Body of pancreas (tissue), 4 donors: ENCODE data around the gene TSSK2. TPM values are rescaled to one million over a fixed set of nuclear protein-coding genes. Genes with fewer than 3 reads are reported as not detected.

Source experiments
- ATAC-seq: fragments of 150-250 bp; one replicate; pipeline ENCODE4 v1.9.1; 2016
- DNase-seq, 4 donors: peaks; one replicate each; pipeline ENCODE4 v3.0.0-alpha.2; 2019
- H3K27ac ChIP-seq, 4 donors: fragments of 200-600 bp; sonication (generic); 1 replicate in 3 of 4; 2 replicates in 1 of 4; pipeline versions ENCODE4 v1.5.1 to v1.6.1; 2016 to 2019; ENCODE audit warnings: mild to moderate bottlenecking in 1 of 4, mixed read lengths in 1 of 4, moderate library complexity in 1 of 4
- H3K27me3 ChIP-seq, 2 donors: fragments of 200-600 bp; sonication (generic); one replicate each; pipeline ENCODE4 v1.6.0; 2016; ENCODE audit warnings: mild to moderate bottlenecking in 1 of 2
- H3K36me3 ChIP-seq, 2 donors: fragments of 200-600 bp; sonication (generic); replicated peaks in 1 of 2; 2 replicates each; pipeline ENCODE4 v1.5.1; 2016; ENCODE audit warnings: low read depth in 2 of 2; ENCODE audit not compliant: insufficient read depth in 1 of 2
- H3K4me1 ChIP-seq: fragments of 200-600 bp; sonication (generic); one replicate; pipeline ENCODE4 v1.6.0; 2016
- H3K4me3 ChIP-seq, 2 donors: fragments of 200-600 bp; sonication (generic); 1 replicate in 1 of 2; 2 replicates in 1 of 2; pipeline ENCODE4 v1.5.1; 2016 to 2019
- H3K9me3 ChIP-seq, 3 donors: fragments of 200-600 bp; sonication (generic); 1 replicate in 2 of 3; 2 replicates in 1 of 3; pipeline ENCODE4 v1.5.1; 2016
- POLR2A ChIP-seq, 3 donors: fragments of 450-650 bp; IDR thresholded peaks; one replicate each; pipeline ENCODE4 v1.6.1; 2016; ENCODE audit warnings: antibody characterized with exemption in 3 of 3, mild to moderate bottlenecking in 2 of 3
- WGBS, 2 donors: methylation state at CpG; one replicate each; pipeline ENCODE4 v1.1.5; 2017; 5-methylcytosine and 5-hydroxymethylcytosine counted together
- intact Hi-C: fragments of 100-400 bp; cut with DNase I; formaldehyde crosslinking; loops from one replicate; pipeline ENCODE4 v1.15.1; 2023
- total RNA-seq, 2 donors: library from RNA; depleted of rRNA; stranded (reverse); fragments of >200 nt; gene quantifications; one replicate each; pipeline ENCODE4 v1.1.0, GENCODE V29; 2016
- TF ChIP-seq, protein P1 (sequence below), 7 experiments: fragments of 450-650 bp in 4 of 7; fragments of 200-600 bp in 3 of 7; sonication (generic) in 3 of 7; IDR thresholded peaks; one replicate each; pipeline ENCODE4 v1.5.1; 2016 to 2019; ENCODE audit warnings: antibody characterized with exemption in 7 of 7

Gene TSSK2
- total RNA-seq, 2 donors from 2014 or later, result 0.33 TPM; not detected in 1

DNA sequence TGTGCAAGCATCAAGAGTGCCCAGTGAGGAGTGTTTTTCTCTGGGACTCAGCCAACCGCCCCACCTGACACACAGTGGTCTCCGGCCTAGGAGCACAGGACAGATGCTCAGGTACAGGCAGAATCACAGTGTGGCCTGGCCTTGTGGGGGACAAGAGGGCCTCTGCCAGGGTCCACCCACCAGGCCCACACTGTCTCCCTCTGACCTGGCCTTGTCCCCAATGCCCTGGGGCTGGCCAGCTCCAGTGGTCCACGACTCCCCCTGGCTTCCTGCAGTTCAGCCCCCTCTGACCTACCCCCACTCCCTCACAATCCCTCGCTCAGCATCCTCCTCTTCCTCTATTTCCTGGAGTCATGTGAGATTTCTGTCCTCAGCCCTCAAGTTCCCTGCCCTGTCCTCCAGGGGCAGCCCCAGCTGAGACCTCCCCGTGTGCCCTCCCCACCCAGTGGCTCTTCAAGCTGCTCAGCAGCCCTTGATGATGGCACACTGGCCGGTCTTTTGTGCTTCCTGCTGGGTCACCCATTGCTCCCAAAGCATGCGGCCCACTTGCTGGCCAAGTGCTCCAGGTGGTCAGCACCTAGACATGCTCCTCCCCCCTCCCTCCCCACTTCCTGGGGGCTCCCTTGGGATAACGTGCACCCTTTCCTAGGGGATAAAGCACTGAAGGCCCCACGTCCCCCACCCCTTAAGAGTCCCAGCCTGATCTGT lies 1.7 kb downstream of the TSSK2 start:
- TF ChIP-seq, protein P1, sequence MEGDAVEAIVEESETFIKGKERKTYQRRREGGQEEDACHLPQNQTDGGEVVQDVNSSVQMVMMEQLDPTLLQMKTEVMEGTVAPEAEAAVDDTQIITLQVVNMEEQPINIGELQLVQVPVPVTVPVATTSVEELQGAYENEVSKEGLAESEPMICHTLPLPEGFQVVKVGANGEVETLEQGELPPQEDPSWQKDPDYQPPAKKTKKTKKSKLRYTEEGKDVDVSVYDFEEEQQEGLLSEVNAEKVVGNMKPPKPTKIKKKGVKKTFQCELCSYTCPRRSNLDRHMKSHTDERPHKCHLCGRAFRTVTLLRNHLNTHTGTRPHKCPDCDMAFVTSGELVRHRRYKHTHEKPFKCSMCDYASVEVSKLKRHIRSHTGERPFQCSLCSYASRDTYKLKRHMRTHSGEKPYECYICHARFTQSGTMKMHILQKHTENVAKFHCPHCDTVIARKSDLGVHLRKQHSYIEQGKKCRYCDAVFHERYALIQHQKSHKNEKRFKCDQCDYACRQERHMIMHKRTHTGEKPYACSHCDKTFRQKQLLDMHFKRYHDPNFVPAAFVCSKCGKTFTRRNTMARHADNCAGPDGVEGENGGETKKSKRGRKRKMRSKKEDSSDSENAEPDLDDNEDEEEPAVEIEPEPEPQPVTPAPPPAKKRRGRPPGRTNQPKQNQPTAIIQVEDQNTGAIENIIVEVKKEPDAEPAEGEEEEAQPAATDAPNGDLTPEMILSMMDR (IDR thresholded peaks at IDR 0.05), result no peak
- peaks cover 0 to 13% of the 10 kb centered on the region in 2 donors for H3K36me3 ChIP-seq
- DNase-seq, result no peak
- intact Hi-C loops, result no loop called here
- H3K9me3 ChIP-seq, result no peaks in the 10 kb centered on the region
- no peak for ATAC-seq
- no peak overlapping the region for H3K4me3 ChIP-seq
- H3K4me1 ChIP-seq, result no peaks in the 10 kb centered on the region
- H3K27me3 ChIP-seq, result no peaks in the 10 kb centered on the region
- WGBS, 2 donors, result 88 to 97% methylated on average over 7 to 9 of the region's 9 CpGs
- H3K27ac ChIP-seq, result no peak overlapping the region

DNA sequence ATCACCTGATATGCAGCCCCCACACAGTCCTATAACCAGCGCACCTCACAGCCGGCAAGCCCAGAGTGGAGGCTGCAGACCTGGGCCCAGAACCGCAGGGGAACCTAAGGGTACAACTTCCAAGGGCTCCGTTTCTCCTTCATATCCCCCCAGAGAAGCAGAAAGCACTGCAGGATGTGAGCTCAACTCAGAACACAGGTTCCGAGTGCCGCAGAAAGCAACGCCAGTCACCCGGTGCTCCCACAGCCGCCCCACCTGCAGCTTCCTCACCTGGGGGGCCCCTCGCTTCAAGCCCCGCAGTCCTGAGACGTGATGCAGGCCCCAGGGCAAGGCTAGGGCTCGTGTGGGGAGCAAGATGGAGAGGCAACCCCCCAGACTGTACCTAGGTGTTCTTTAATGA lies 2.5 kb downstream of the TSSK2 start:
- DNase-seq (no peak), ATAC-seq (no peak)
- intact Hi-C loops, result no loop called here
- H3K4me1 ChIP-seq, result no peaks in the 10 kb centered on the region
- no peaks in the 10 kb centered on the region for H3K27me3 ChIP-seq
- H3K36me3 ChIP-seq, result peaks cover 0 to 13% of the 10 kb centered on the region in 2 donors
- TF ChIP-seq, protein P1 (IDR thresholded peaks at IDR 0.05), result no peak
- no peak for TF ChIP-seq POLR2A (IDR thresholded peaks at IDR 0.05)
- H3K27ac ChIP-seq, result no peak overlapping the region
- H3K4me3 ChIP-seq, result no peak overlapping the region
- no peaks in the 10 kb centered on the region for H3K9me3 ChIP-seq
- 97% methylated on average over 13 of the region's 13 CpGs; no CpG with 5 or more reads in 1 of the 2 donors for WGBS, 2 donors

DNA sequence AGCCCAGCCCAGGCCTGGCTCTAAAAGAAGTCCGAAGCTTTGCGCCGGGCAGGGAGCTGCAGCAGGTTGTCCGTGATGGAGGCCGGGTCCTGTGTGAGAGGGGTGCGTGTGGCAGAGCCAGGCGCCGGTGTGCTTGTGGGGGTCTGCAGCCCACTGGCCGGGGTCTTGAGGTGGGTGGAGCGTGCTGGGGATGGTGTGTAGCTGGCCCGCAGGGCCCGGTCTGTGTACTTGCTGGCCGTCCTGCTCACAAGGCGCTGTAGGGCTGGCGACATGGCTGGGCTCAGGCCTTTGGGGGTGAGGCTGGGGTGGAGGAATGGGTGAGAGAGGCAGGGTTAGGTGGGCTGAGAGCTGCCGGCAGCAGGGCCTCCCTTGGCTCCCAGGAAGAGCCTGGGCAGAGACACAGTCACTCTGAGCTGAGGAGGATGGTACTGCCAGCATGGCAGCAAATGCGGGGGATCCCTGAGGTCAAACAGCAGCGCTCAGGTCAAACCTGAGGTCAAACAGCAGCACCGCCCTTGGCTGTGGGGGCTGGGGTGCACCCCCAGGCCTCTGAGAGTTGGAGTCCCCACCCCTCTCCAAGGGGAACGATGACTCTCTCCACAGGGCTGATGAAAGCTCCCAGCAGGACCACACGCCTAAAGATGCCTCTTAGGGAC lies 3.2 kb downstream of the TSSK2 start:
- no peaks in the 10 kb centered on the region for H3K27me3 ChIP-seq
- H3K27ac ChIP-seq, result no peak overlapping the region
- DNase-seq (no peak), ATAC-seq (no peak)
- 92 to 95% methylated on average over 11 to 19 of the region's 21 CpGs for WGBS, 2 donors
- intact Hi-C loops, result no loop called here
- no peak for TF ChIP-seq POLR2A (IDR thresholded peaks at IDR 0.05)
- TF ChIP-seq, protein P1 (IDR thresholded peaks at IDR 0.05), result no peak
- H3K36me3 ChIP-seq, result peaks cover 0 to 17% of the 10 kb centered on the region in 2 donors
- no peak overlapping the region for H3K4me3 ChIP-seq
- H3K9me3 ChIP-seq, result no peaks in the 10 kb centered on the region
- no peaks in the 10 kb centered on the region for H3K4me1 ChIP-seq

DNA sequence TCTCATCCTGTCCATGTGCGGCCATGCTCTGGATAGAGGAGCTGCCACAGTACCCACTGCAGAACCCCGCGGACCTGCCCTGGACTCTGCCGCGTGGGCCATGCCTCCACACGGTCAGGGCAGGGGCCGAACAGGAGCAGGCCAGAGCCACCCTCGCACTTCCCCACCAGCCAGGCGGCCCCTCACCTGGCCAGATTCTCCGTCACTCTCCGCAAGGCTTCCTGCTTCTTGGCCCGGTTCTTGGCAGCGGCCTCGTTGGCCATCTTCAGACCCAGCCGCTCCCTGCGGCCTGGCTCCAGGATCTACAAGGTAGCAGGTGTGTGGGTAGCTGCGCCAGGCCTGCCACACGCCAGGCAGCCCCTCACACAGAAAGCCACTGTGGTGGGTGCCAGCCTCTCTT lies 3.8 kb downstream of the TSSK2 start:
- intact Hi-C loops, result no loop called here
- H3K36me3 ChIP-seq, result peaks cover 0 to 23% of the 10 kb centered on the region in 2 donors
- 86 to 90% methylated on average over 12 of the region's 18 CpGs for WGBS, 2 donors
- TF ChIP-seq, protein P1 (IDR thresholded peaks at IDR 0.05), result no peak
- TF ChIP-seq POLR2A (IDR thresholded peaks at IDR 0.05), result no peak
- no peaks in the 10 kb centered on the region for H3K27me3 ChIP-seq
- no peak overlapping the region for H3K4me3 ChIP-seq
- no peak overlapping the region for H3K27ac ChIP-seq
- no peak for DNase-seq
- no peaks in the 10 kb centered on the region for H3K4me1 ChIP-seq
- ATAC-seq, result no peak
- no peaks in the 10 kb centered on the region for H3K9me3 ChIP-seq
